Type B pancreatic cell (in vitro differentiated cells): Measurements from ENCODE around the gene NDUFA6. TPM values are rescaled to one million over a fixed set of nuclear protein-coding genes. Genes with fewer than 3 reads are reported as not detected.

ENCODE experiments used
- DNase-seq: peaks from one replicate; pipeline ENCODE4 v3.0.0; 2021; ENCODE audit warnings: mixed read lengths; ENCODE audit not compliant: unreplicated experiment; ENCODE audit errors: extremely low spot score
- H3K27ac Mint-ChIP-seq: 2 replicates; pipeline ENCODE4 v1.8.0; 2021; ENCODE audit warnings: mild to moderate bottlenecking, mixed read lengths
- H3K27me3 Mint-ChIP-seq: 2 replicates; pipeline ENCODE4 v1.8.0; 2021; ENCODE audit warnings: mixed read lengths
- H3K36me3 Mint-ChIP-seq: 2 replicates; pipeline ENCODE4 v1.8.0; 2021; ENCODE audit warnings: mixed read lengths
- H3K4me1 Mint-ChIP-seq: one replicate; pipeline ENCODE4 v1.8.0; 2021; ENCODE audit warnings: mixed read lengths; ENCODE audit not compliant: unreplicated experiment
- H3K4me3 Mint-ChIP-seq: 2 replicates; pipeline ENCODE4 v1.8.0; 2021; ENCODE audit warnings: mild to moderate bottlenecking, mixed read lengths
- H3K9me3 Mint-ChIP-seq: 2 replicates; pipeline ENCODE4 v1.8.0; 2021; ENCODE audit warnings: mixed read lengths
- total RNA-seq: library from RNA; stranded (reverse); gene quantifications from 2 replicates; pipeline ENCODE4 v1.2.1, GENCODE V29; 2021; ENCODE audit warnings: low replicate concordance
- TF ChIP-seq, protein P1 (sequence below): fragments of 200-600 bp; sonication (generic); conservative IDR thresholded peaks from 2 replicates; pipeline ENCODE4 v1.5.0; 2021; ENCODE audit warnings: antibody characterized with exemption, mild to moderate bottlenecking

Gene NDUFA6
- total RNA-seq, 1 donor from 2014 or later, result 93.9 TPM

DNA sequence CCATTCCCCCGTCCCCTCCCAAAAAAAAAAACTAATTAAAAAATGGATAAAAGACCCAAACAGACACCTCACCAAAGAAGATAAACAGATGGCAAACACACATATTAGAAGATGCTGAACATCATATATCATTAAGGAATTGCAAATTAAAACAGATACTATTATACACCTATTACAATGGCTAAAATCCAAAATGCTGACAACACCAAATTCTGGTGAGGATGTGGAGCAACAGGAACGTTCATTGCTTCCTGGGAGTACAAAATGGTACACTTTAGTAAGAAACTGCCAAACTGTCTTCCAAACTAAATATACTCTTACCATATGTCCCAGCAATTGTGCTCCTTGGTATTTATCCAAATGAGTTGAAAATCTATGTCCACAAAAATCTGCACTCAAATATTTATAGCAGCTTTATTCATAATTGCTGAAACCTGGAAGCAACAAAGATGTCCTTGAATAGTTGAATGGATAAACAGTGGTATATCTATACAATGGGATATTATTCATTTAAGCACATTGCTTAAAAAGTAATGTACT is 39.9 kb downstream of the NDUFA6 start:
- no peak for DNase-seq
- H3K27ac Mint-ChIP-seq, result no peak overlapping the region

DNA sequence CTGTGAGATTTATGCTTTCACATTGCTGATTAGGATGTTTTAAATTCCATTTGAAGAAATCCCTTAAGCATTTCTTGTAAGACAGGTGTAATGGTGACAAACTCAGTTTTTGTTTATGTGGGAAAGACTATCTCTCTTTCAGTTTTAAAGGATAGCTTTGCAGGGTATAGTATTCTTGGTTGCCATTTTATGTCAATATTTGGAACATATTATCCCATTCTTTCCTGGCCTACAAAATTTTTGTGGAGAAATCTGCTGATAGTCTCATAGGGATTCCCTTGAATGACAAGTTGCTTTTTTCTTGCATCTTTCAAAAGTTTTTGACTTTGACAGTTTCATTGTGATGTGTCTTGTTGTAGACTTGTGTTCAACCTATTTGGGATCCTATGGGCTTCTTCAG is 48.8 kb downstream of the NDUFA6 start:
- DNase-seq, result no peak
- H3K36me3 Mint-ChIP-seq, result no peaks in the 10 kb centered on the region
- TF ChIP-seq, protein P1, sequence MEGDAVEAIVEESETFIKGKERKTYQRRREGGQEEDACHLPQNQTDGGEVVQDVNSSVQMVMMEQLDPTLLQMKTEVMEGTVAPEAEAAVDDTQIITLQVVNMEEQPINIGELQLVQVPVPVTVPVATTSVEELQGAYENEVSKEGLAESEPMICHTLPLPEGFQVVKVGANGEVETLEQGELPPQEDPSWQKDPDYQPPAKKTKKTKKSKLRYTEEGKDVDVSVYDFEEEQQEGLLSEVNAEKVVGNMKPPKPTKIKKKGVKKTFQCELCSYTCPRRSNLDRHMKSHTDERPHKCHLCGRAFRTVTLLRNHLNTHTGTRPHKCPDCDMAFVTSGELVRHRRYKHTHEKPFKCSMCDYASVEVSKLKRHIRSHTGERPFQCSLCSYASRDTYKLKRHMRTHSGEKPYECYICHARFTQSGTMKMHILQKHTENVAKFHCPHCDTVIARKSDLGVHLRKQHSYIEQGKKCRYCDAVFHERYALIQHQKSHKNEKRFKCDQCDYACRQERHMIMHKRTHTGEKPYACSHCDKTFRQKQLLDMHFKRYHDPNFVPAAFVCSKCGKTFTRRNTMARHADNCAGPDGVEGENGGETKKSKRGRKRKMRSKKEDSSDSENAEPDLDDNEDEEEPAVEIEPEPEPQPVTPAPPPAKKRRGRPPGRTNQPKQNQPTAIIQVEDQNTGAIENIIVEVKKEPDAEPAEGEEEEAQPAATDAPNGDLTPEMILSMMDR, result no peak
- H3K9me3 Mint-ChIP-seq, result peaks cover 10% of the 10 kb centered on the region
- H3K27ac Mint-ChIP-seq, result no peak overlapping the region
- H3K27me3 Mint-ChIP-seq, result peaks cover 5% of the 10 kb centered on the region
- H3K4me1 Mint-ChIP-seq, result no peaks in the 10 kb centered on the region
- no peak overlapping the region for H3K4me3 Mint-ChIP-seq

More for the DNA sequence above, 39.9 kb downstream of the NDUFA6 start:
- H3K4me3 Mint-ChIP-seq, result no peak overlapping the region
- no peaks in the 10 kb centered on the region for H3K4me1 Mint-ChIP-seq
- no peaks in the 10 kb centered on the region for H3K27me3 Mint-ChIP-seq
- H3K36me3 Mint-ChIP-seq, result no peaks in the 10 kb centered on the region
- TF ChIP-seq, protein P1, result no peak
- H3K9me3 Mint-ChIP-seq, result no peaks in the 10 kb centered on the region

DNA sequence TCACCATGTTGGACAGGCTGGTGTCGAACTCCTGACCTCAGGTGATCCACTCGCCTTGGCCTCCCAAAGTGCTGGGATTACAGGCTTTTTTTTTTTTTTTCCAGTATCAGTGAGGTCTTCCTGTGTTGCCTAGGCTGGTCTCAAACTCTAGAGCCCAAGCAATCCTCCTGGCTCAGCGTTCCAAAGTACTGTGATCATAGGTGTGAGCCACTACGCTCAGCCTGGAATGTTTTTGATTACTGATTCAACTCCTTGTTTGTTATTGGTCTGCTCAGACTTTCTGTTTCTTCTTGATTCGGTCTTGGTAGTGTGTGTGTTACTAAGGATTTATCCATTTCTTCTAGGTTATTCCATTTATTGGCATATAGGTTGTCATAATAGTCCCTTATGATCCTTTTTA is 51.3 kb downstream of the NDUFA6 start:
- Mint-ChIP-seq H3K27me3 (peaks cover 11% of the 10 kb centered on the region), H3K9me3 (peaks cover 14% of the 10 kb centered on the region), H3K36me3 (no peaks in the 10 kb centered on the region), H3K27ac (no peak overlapping the region), H3K4me1 (no peaks in the 10 kb centered on the region), H3K4me3 (no peak overlapping the region)
- no peak for DNase-seq
- TF ChIP-seq, protein P1, result no peak

Other genes with a start within 250 kb of the NDUFA6 start
- 0.22 and 0.45 TPM in 2 replicates for gene SHISA8, start 175.7 kb downstream of the NDUFA6 start, total RNA-seq
- 0.79 and 3.4 TPM in 2 replicates for gene TNFRSF13C, start 164.0 kb downstream of the NDUFA6 start, total RNA-seq
- gene CENPM, start 143.6 kb downstream of the NDUFA6 start, total RNA-seq, result 12.2 and 29.4 TPM in 2 replicates
- gene SEPTIN3, start 121.3 kb downstream of the NDUFA6 start, total RNA-seq, result 3.7 and 16.3 TPM in 2 replicates
- not detected in 2 replicates for gene WBP2NL, start 92.0 kb downstream of the NDUFA6 start, total RNA-seq
- 24.1 and 35.9 TPM in 2 replicates for gene NAGA, start 20.0 kb downstream of the NDUFA6 start, total RNA-seq
- gene PHETA2, start 16.5 kb downstream of the NDUFA6 start, total RNA-seq, result 4.1 and 11.9 TPM in 2 replicates
- gene SMDT1, start 11.1 kb downstream of the NDUFA6 start, total RNA-seq, result 80.6 and 102 TPM in 2 replicates
- 3.1 and 4.0 TPM in 2 replicates for gene CYP2D6, start 40.0 kb upstream of the NDUFA6 start, total RNA-seq
- 56.5 and 65.1 TPM in 2 replicates for gene TCF20, start 179.9 kb upstream of the NDUFA6 start, total RNA-seq